B cell (primary cell): ENCODE measurements around the gene BPIFB3. TPM values are rescaled to one million over a fixed set of nuclear protein-coding genes. Genes with fewer than 3 reads are reported as not detected.

Experiments used
- ATAC-seq: fragments of 200-7000 bp; cut with Tn5 transposase; one replicate; pipeline ENCODE4 v1.10.0; 2021; ENCODE audit warnings: low read depth, mild to moderate bottlenecking, moderate number of reproducible peaks, moderate library complexity
- CTCF ChIA-PET: fragments of 350-600 bp; sonication (Branson Sonifier 250); formaldehyde crosslinking; loops from one replicate; lab custom pipeline; 2021; ENCODE audit warnings: antibody characterized with exemption, inconsistent platforms; lab: Charles Lee
- POLR2A ChIA-PET: fragments of 350-600 bp; sonication (Branson Sonifier 250); formaldehyde crosslinking; loops from one replicate; lab custom pipeline; 2021; ENCODE audit warnings: antibody characterized with exemption; lab: Charles Lee
- DNase-seq: peaks from one replicate; pipeline ENCODE4 v3.0.0; 2013
- H2AFZ ChIP-seq: 2 replicates; pipeline ENCODE4 v1.6.1; 2012; ENCODE audit warnings: mild to moderate bottlenecking, low read depth, low read length; ENCODE audit not compliant: insufficient read depth, poor library complexity, severe bottlenecking
- H3K27ac ChIP-seq, 2 donors: 1 replicate in 1 of 2; 2 replicates in 1 of 2; pipeline ENCODE4 v1.5.1; 2012 to 2013; ENCODE audit warnings: low read length in 2 of 2, mild to moderate bottlenecking in 2 of 2, moderate library complexity in 1 of 2
- H3K27me3 ChIP-seq, 4 experiments: fragments of 200-600 bp in 1 of 4; sonication (generic) in 1 of 4; replicated peaks in 1 of 4; 1 replicate in 2 of 4; 2 replicates in 2 of 4; pipeline versions ENCODE4 v1.6.1 to v1.7.0; 2013 to 2016; ENCODE audit warnings: low read length in 3 of 4, mild to moderate bottlenecking in 2 of 4, mixed read lengths in 1 of 4, moderate library complexity in 1 of 4; ENCODE audit not compliant: insufficient read depth in 4 of 4, control insufficient read depth in 3 of 4; ENCODE audit errors: control extremely low read depth in 1 of 4
- H3K36me3 ChIP-seq, 2 experiments: replicated peaks in 1 of 2; 1 replicate in 1 of 2; 2 replicates in 1 of 2; pipeline versions ENCODE4 v1.6.1 to v1.7.1; 2013; ENCODE audit warnings: low read length in 1 of 2; ENCODE audit not compliant: insufficient read depth in 2 of 2, control insufficient read depth in 1 of 2; ENCODE audit errors: control extremely low read depth in 1 of 2, extremely low read depth in 1 of 2
- H3K4me1 ChIP-seq, 2 donors: fragments of 200-600 bp in 1 of 2; sonication (generic) in 1 of 2; 1 replicate in 1 of 2; 2 replicates in 1 of 2; pipeline versions ENCODE4 v1.5.1 to v1.6.1; 2013 to 2017; ENCODE audit warnings: low read length in 2 of 2; ENCODE audit not compliant: control insufficient read depth in 2 of 2, insufficient read depth in 2 of 2
- H3K4me2 ChIP-seq: replicated peaks from 2 replicates; pipeline ENCODE3; 2012; ENCODE audit warnings: mild to moderate bottlenecking, low read depth, low read length; ENCODE audit not compliant: poor library complexity, severe bottlenecking
- H3K4me3 ChIP-seq, 5 experiments: fragments of 200-600 bp in 1 of 5; sonication (generic) in 1 of 5; 1 replicate in 3 of 5; 2 replicates in 2 of 5; pipeline versions ENCODE4 v1.5.1 to v1.7.0; 2011 to 2016; ENCODE audit warnings: low read length in 4 of 5, mild to moderate bottlenecking in 4 of 5, low read depth in 2 of 5, control low read depth in 1 of 5, moderate library complexity in 1 of 5; ENCODE audit not compliant: insufficient read depth in 1 of 5; ENCODE audit errors: control extremely low read depth in 1 of 5, extremely low read depth in 1 of 5
- H3K79me2 ChIP-seq: fragments of 200-600 bp; sonication (generic); one replicate; pipeline ENCODE4 v1.6.0; 2016; ENCODE audit warnings: low read length; ENCODE audit not compliant: control insufficient read depth, insufficient read depth
- H3K9ac ChIP-seq: fragments of 200-600 bp; sonication (generic); 2 replicates; pipeline ENCODE4 v1.6.1; 2017; ENCODE audit warnings: mild to moderate bottlenecking, low read length, moderate library complexity
- H3K9me3 ChIP-seq, 3 donors: one replicate each; pipeline versions ENCODE4 v1.6.1 to v1.7.1; 2013; ENCODE audit warnings: low read length in 2 of 3; ENCODE audit not compliant: control insufficient read depth in 2 of 3, insufficient read depth in 1 of 3; ENCODE audit errors: control extremely low read depth in 1 of 3
- H4K20me1 ChIP-seq: 2 replicates; pipeline ENCODE4 v1.6.0; 2012; ENCODE audit warnings: mild to moderate bottlenecking, low read length; ENCODE audit not compliant: insufficient read depth, control insufficient read depth, poor library complexity, severe bottlenecking
- H3K27ac Mint-ChIP-seq: one replicate; pipeline ENCODE4 v1.8.0; 2021; ENCODE audit warnings: mixed read lengths
- H3K27me3 Mint-ChIP-seq: one replicate; pipeline ENCODE4 v1.8.0; 2021; ENCODE audit warnings: mixed read lengths
- H3K4me1 Mint-ChIP-seq: one replicate; pipeline ENCODE4 v1.8.0; 2021; ENCODE audit warnings: mixed read lengths
- H3K4me3 Mint-ChIP-seq: one replicate; pipeline ENCODE4 v1.8.0; 2021; ENCODE audit warnings: mixed read lengths
- H3K9me3 Mint-ChIP-seq: one replicate; pipeline ENCODE4 v1.8.0; 2022; ENCODE audit warnings: mixed read lengths; ENCODE audit not compliant: insufficient read depth
- EZH2 ChIP-seq: IDR thresholded peaks from 2 replicates; pipeline ENCODE4 v1.6.1; 2012; ENCODE audit warnings: borderline replicate concordance, low read depth, mild to moderate bottlenecking, moderate library complexity, low read length; ENCODE audit not compliant: insufficient read depth, poor library complexity, severe bottlenecking
- WGBS: methylation state at CpG from one replicate; pipeline ENCODE4 v1.1.5; 2013; ENCODE audit warnings: missing lambda C conversion rate; ENCODE audit not compliant: insufficient coverage; 5-methylcytosine and 5-hydroxymethylcytosine counted together
- intact Hi-C: fragments of 100-400 bp; cut with micrococcal nuclease; formaldehyde crosslinking; loops from one replicate; pipeline ENCODE4 v1.10.0; 2022
- polyA plus RNA-seq: library from polyadenylated mRNA; depleted of rRNA; stranded (reverse); fragments of >200 nt; gene quantifications from 2 replicates; pipeline ENCODE4 v1.2.3, GENCODE V29; 2012
- total RNA-seq, 2 donors: library from RNA; stranded (reverse); fragments of 120-200 nt in 1 of 2; gene quantifications; 1 replicate in 1 of 2; 2 replicates in 1 of 2; pipeline versions ENCODE4 v1.2.3 to v1.2.4, GENCODE V29; 2013 to 2022
- TF ChIP-seq, protein P1 (sequence below): fragments of 200-600 bp; IDR thresholded peaks from one replicate; pipeline ENCODE4 v1.8.0; 2022; ENCODE audit warnings: antibody characterized with exemption, mild to moderate bottlenecking

Gene BPIFB3
- total and polyA plus RNA-seq, 2 donors (not counting 1 experiment from before 2014, with no cell fraction given): not detected

DNA sequence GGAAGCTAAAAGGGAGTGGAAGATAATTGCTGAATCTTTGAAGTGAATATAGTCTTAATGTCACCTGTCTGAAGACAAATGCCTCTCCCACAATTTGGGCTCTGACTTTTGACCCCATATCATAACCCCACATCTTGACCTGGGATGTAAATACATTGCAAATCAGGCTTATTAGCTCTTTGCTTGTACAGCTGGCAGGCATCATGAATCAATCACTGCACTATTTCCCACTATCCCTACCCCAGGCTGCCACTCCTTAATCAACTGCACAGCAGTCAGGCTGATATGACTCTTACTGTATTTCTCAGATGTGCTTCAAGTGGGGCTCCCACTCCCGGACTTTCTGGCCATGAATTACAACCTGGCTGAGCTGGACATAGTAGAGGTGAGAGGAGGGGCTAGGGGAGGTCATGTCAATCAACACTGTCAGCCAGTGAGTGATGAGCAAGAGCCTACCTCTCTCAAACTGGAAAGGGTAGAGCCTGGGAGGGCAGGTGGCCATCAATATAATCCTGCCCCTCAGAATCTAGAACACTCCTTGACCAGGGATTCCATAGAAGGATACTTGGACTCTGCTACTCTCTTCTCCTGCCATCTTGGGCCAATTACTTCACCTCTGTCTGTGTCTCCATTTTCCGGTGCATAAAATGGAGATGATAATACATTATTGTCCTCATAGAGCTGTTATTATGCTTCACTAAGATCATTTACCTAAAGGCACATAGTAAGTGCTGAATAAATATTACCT, 10.5 kb upstream of the BPIFB3 start:
- intact Hi-C loops: no loop called here
- H3K36me3 ChIP-seq: no peaks in the 10 kb centered on the region
- ATAC-seq (no peak), DNase-seq (no peak)
- CTCF ChIA-PET: interaction anchor here (0.9 to 1.3 kb wide), 2 partner anchors 141 kb away, joined by 3 read pairs; no protein-coding TSS in a partner anchor
- no peak overlapping the region for H3K27ac Mint-ChIP-seq
- no peak overlapping the region for H3K4me2 ChIP-seq
- H3K79me2 ChIP-seq: no peaks in the 10 kb centered on the region
- peaks cover 14% of the 10 kb centered on the region for H3K9me3 Mint-ChIP-seq
- H3K9ac ChIP-seq: no peak overlapping the region
- POLR2A ChIA-PET: no interaction called here
- H3K27me3 Mint-ChIP-seq: peaks cover 5% of the 10 kb centered on the region
- no peaks in the 10 kb centered on the region for H3K27me3 ChIP-seq
- no peak overlapping the region for H2AFZ ChIP-seq
- no peak overlapping the region for H3K27ac ChIP-seq
- H3K4me3 Mint-ChIP-seq: no peak overlapping the region
- 56% methylated on average over 1 of the region's 2 CpGs for WGBS
- peaks cover 0 to 38% (median 13%) of the 10 kb centered on the region in 3 donors for H3K9me3 ChIP-seq
- no peaks in the 10 kb centered on the region for H3K4me1 ChIP-seq
- no peak for TF ChIP-seq EZH2
- TF ChIP-seq, protein P1, sequence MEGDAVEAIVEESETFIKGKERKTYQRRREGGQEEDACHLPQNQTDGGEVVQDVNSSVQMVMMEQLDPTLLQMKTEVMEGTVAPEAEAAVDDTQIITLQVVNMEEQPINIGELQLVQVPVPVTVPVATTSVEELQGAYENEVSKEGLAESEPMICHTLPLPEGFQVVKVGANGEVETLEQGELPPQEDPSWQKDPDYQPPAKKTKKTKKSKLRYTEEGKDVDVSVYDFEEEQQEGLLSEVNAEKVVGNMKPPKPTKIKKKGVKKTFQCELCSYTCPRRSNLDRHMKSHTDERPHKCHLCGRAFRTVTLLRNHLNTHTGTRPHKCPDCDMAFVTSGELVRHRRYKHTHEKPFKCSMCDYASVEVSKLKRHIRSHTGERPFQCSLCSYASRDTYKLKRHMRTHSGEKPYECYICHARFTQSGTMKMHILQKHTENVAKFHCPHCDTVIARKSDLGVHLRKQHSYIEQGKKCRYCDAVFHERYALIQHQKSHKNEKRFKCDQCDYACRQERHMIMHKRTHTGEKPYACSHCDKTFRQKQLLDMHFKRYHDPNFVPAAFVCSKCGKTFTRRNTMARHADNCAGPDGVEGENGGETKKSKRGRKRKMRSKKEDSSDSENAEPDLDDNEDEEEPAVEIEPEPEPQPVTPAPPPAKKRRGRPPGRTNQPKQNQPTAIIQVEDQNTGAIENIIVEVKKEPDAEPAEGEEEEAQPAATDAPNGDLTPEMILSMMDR: no peak
- H3K4me1 Mint-ChIP-seq: no peaks in the 10 kb centered on the region
- H4K20me1 ChIP-seq: no peaks in the 10 kb centered on the region
- no peak overlapping the region for H3K4me3 ChIP-seq

GRCh38 chr20:33043731-33044181, 9.9 kb upstream of the BPIFB3 start:
- H3K4me2 ChIP-seq: no peak overlapping the region
- no peaks in the 10 kb centered on the region for H3K4me1 Mint-ChIP-seq
- WGBS: 60% methylated on average over 1 of the region's 1 CpG
- no peaks in the 10 kb centered on the region for H3K27me3 Mint-ChIP-seq
- TF ChIP-seq, protein P1: no peak
- TF ChIP-seq EZH2: no peak
- H3K4me3 ChIP-seq: no peak overlapping the region
- H3K36me3 ChIP-seq: no peaks in the 10 kb centered on the region
- no peaks in the 10 kb centered on the region for H3K79me2 ChIP-seq
- intact Hi-C loops: no loop called here
- H3K27me3 ChIP-seq: no peaks in the 10 kb centered on the region
- no peak overlapping the region for H3K27ac ChIP-seq
- peaks cover 14% of the 10 kb centered on the region for H3K9me3 Mint-ChIP-seq
- ATAC-seq (no peak), DNase-seq (no peak)
- H2AFZ ChIP-seq: no peak overlapping the region
- H3K4me1 ChIP-seq: no peaks in the 10 kb centered on the region
- H3K9ac ChIP-seq: no peak overlapping the region
- peaks cover 0 to 38% (median 13%) of the 10 kb centered on the region in 3 donors for H3K9me3 ChIP-seq
- ChIA-PET POLR2A (no interaction called here), CTCF (interaction anchor here (1.3 kb wide), 1 partner anchor 141 kb away, joined by 3 read pairs; no protein-coding TSS in a partner anchor)
- H3K27ac Mint-ChIP-seq: no peak overlapping the region
- no peak overlapping the region for H3K4me3 Mint-ChIP-seq
- no peaks in the 10 kb centered on the region for H4K20me1 ChIP-seq
